HCT116 (cell line): ENCODE measurements around the gene CASR.

Experiments
- ATF3 ChIP-seq: IDR thresholded peaks from 2 replicates; pipeline ENCODE4 v1.6.1; 2012
- EGR1 ChIP-seq: IDR thresholded peaks from 2 replicates; pipeline ENCODE4 v1.6.1; 2012; ENCODE audit warnings: low read depth
- TCF7L2 ChIP-seq: IDR thresholded peaks from 2 replicates; pipeline ENCODE4 v1.7.0; 2011; ENCODE audit warnings: borderline replicate concordance, inconsistent platforms; ENCODE audit not compliant: insufficient read depth, insufficient read length; ENCODE audit errors: extremely low read depth
- TF ChIP-seq, protein P1 (sequence below): IDR thresholded peaks from 2 replicates; pipeline ENCODE4 v1.6.1; 2012

DNA sequence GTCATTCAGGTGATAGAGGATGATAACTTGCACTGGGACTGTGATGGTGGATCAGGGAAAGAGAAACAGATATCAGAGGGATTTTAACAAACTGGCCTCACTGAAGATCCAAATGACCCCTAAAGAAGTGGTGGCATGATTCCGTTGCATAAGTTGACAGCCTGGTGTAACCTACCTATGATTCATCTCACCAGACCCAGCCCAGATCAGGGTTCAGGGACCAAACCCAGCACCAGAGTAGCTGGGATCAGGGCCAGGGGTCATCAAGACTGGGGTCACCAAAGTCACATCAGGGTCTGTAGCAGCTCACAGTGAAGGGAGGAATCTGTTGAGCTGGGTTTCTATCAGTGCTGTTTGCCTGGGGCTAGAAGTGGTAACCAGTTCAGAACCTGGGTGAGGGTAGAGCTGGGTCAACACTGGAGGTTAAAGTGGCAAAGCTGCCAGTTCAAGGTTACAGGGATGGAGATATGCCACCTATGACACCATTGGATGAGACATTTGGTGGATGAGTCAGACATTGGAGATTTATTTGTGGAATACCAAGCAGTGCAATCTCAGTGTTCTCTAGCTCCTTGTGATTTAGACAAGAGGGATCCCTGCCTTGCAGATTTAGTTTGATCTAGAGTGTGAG is 35.9 kb downstream of the CASR start:
- TF ChIP-seq EGR1 (no peak), ATF3 (no peak), TCF7L2 (no peak)
- TF ChIP-seq, protein P1, sequence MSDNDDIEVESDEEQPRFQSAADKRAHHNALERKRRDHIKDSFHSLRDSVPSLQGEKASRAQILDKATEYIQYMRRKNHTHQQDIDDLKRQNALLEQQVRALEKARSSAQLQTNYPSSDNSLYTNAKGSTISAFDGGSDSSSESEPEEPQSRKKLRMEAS: no peak
